ENCODE data around the gene MCC.

MCC gene

GRCh38 chr5:113100981-113101380 is 387.3 kb downstream of the MCC start:
- TF ChIP-seq ZFX (IDR thresholded peaks at IDR 0.05; ENCODE audit: borderline replicate concordance) (no peak), CTCF (IDR thresholded peaks at IDR 0.05) (no peak)
- no peak overlapping the region for H3K27ac ChIP-seq

- no peak overlapping the region for H3K27ac ChIP-seq
- TF ChIP-seq ZFX (IDR thresholded peaks at IDR 0.05; ENCODE audit: borderline replicate concordance) = no peak
- no peak for TF ChIP-seq CTCF (IDR thresholded peaks at IDR 0.05)
Observed at GRCh38 chr5:113099822-113100221, 388.4 kb downstream of the MCC start.

GRCh38 chr5:113098378-113098777 is 389.9 kb downstream of the MCC start:
- no peak for TF ChIP-seq ZFX (IDR thresholded peaks at IDR 0.05; ENCODE audit: borderline replicate concordance)
- no peak for TF ChIP-seq CTCF (IDR thresholded peaks at IDR 0.05)
- H3K27ac ChIP-seq = no peak overlapping the region

- no peak overlapping the region for H3K27ac ChIP-seq
- TF ChIP-seq ZFX (IDR thresholded peaks at IDR 0.05; ENCODE audit: borderline replicate concordance) (no peak), CTCF (IDR thresholded peaks at IDR 0.05) (no peak)
Observed at GRCh38 chr5:113095831-113096230, 392.4 kb downstream of the MCC start.

- H3K27ac ChIP-seq = no peak overlapping the region
- TF ChIP-seq CTCF (IDR thresholded peaks at IDR 0.05) (no peak), ZFX (IDR thresholded peaks at IDR 0.05; ENCODE audit: borderline replicate concordance) (no peak)
Observed at GRCh38 chr5:113093558-113093957, 394.7 kb downstream of the MCC start.

- no peak for TF ChIP-seq CTCF (IDR thresholded peaks at IDR 0.05)
- no peak for TF ChIP-seq ZFX (IDR thresholded peaks at IDR 0.05; ENCODE audit: borderline replicate concordance)
- H3K27ac ChIP-seq = no peak overlapping the region
Observed at GRCh38 chr5:113092683-113093082, 395.6 kb downstream of the MCC start.

- TF ChIP-seq ZFX (IDR thresholded peaks at IDR 0.05; ENCODE audit: borderline replicate concordance) (no peak), CTCF (IDR thresholded peaks at IDR 0.05) (no peak)
- no peak overlapping the region for H3K27ac ChIP-seq
Observed at GRCh38 chr5:113091622-113092021, 396.6 kb downstream of the MCC start.
